GM18951 (cell line): ENCODE measurements around the gene FSD1.

Source experiments
- POLR2A ChIP-seq: IDR thresholded peaks from 4 replicates; pipeline ENCODE4 v1.6.1; 2011; ENCODE audit warnings: mild to moderate bottlenecking; ENCODE audit not compliant: insufficient read length, insufficient read depth; ENCODE audit errors: extremely low read depth
- in situ Hi-C: fragments of 300-500 bp; cut with MboI; formaldehyde crosslinking; loops from one replicate; pipeline ENCODE4 v1.12.0; 2022; ENCODE audit warnings: low sequenced_read_pairs, mixed read lengths, inconsistent platforms; ENCODE audit not compliant: unreplicated experiment

The FSD1 gene

DNA sequence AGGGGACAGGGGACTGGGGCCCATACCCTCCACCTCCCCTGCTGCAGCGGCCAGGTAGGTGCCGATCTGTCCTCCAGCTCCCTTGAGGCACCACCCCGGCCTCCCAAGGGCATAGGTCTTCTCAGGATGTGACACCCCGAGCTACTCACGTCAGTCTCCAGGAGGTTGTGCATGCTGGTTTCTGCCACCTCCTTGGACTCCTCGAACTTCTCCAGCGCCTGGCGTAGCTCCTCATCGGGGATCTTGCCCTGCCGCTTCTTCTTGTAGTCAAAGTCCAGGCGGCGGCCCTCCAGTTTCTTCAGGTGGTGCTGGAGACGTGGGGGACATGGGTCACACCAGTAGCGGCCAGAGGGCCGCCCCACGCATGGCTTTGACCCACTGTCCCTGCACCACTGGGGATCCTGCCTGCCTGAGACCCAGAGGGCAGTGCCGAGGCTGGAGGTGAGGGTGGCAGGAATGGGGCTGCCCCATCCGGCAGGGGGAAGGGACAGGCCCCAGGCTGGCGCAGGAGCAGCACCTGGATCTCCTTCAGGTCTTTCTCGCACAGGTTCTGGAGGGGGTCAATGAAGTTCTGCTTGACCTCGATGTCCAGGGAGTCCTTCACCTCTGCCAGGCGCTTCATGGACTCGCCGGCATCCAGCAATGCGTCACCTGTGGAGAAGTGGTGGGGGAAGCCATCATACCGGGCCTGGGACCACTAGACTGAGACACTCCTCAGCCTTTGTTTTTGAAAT, 59.3 kb downstream of the FSD1 start:
- no peak for TF ChIP-seq POLR2A
- in situ Hi-C loops: no loop called here

DNA sequence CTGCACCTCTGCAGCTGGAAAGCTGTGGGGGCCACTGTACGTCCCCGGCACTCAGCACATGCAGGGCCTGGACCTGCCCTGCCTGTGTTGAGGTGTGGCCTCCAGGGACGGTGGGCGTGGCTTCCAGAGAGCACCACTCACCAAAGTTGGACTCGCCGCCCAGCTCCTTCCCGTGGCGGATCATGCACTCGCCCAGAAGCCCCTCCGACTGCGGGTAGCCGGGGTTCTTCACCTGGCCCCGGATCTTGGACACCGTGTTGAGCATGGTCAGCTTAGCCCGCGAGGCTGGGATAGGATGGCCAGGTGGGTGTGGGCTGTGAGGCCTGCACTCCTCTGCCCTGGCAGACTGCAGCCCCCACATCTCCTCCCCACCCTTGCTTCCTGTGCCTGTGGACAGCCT, 60.9 kb downstream of the FSD1 start:
- no peak for TF ChIP-seq POLR2A
- in situ Hi-C loops: no loop called here

- peak; percentile 20 for TF ChIP-seq POLR2A
- in situ Hi-C loops: no loop called here
These were observed 61.6 kb downstream of the FSD1 start for GRCh38 chr19:4365791-4366665.

- no peak for TF ChIP-seq POLR2A
- in situ Hi-C loops: no loop called here
These were observed 62.4 kb downstream of the FSD1 start for GRCh38 chr19:4366666-4367335.

GRCh38 chr19:4367336-4367723, 62.9 kb downstream of the FSD1 start:
- in situ Hi-C loops: no loop called here
- TF ChIP-seq POLR2A: no peak

GRCh38 chr19:4367781-4368127, 63.4 kb downstream of the FSD1 start:
- in situ Hi-C loops: no loop called here
- TF ChIP-seq POLR2A: no peak

- in situ Hi-C loops: no loop called here
- TF ChIP-seq POLR2A: no peak
These were observed 63.9 kb downstream of the FSD1 start for GRCh38 chr19:4368128-4368820.

DNA sequence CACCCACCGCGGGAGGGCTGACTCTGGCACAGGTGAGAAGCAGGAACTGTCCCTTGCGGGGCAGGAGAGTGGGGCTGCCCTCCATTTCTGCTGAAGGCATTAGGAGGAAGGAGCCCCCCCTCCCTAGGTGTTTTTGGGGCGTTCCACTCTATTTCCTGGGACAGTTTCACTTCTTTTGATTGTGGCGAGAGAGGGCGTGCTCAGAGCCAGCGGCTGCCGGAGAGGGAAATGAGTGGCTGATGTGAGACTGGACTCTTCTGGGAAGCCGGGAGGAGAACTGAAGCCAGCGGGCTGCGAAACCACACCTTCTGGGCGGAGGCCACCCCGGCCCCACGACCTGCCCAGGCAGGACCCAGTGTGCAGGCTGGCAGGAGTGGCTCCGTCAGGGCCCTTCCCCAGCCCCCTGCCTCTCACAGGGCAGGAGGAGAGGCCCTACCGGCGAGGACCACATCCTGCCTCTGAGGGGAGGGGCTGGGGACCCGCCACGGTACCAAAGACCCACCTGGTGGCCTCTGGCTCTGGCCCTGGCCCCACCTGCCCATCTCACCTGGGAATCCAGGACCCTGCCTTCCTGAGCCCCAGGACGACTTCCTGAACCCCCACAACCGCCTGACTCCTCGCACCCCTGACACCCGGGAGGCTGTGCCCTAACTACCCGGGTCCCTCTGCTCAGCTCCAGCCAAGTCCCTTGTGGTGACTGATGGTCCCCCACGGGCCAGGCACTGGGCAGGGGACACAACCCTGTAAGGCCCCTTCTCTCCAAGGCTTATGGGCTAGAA, 64.9 kb downstream of the FSD1 start:
- in situ Hi-C loops: no loop called here
- peak; percentile 61 for TF ChIP-seq POLR2A

GRCh38 chr19:4369888-4370260, 65.5 kb downstream of the FSD1 start:
- in situ Hi-C loops: no loop called here

GRCh38 chr19:4370418-4371041, 66.1 kb downstream of the FSD1 start:
- TF ChIP-seq POLR2A: no peak
- in situ Hi-C loops: no loop called here

More at GRCh38 chr19:4369888-4370260, 65.5 kb downstream of the FSD1 start:
- TF ChIP-seq POLR2A: peak; percentile 10

- in situ Hi-C loops: no loop called here
These were observed 67.1 kb downstream of the FSD1 start for GRCh38 chr19:4371247-4372164.

More at GRCh38 chr19:4371247-4372164, 67.1 kb downstream of the FSD1 start:
- no peak for TF ChIP-seq POLR2A
